ENCODE results near the gene ABCB10.

Gene ABCB10

GRCh38 chr1:229466887-229467286 is 91.6 kb downstream of the ABCB10 start:
- no peak for DNase-seq

Measured in NCI-H526 treated with DMSO at 0.1 percent for 48 hours (cell line).